ENCODE results near the gene CHIT1.

Gene CHIT1

GRCh38 chr1:203178821-203179666 is 50.4 kb downstream of the CHIT1 start:
- Histone ChIP-seq H4K8ac (ENCODE audit: low read depth, low read length) (no peak overlapping the region), H3K27ac (replicated peaks; ENCODE audit: low read length) (no peak overlapping the region), H3K36me3 (replicated peaks in 1 of 2; ENCODE audit: control insufficient read depth in 2 of 2, insufficient read depth in 2 of 2, low read length in 2 of 2) (no peaks in the 10 kb centered on the region), H4K91ac (ENCODE audit: low read depth, low read length, poor library complexity) (no peak overlapping the region), H2AK5ac (ENCODE audit: low read depth, low read length) (peak overlapping the region; percentile 85), H3K14ac (ENCODE audit: low read length) (peak overlapping the region; percentile 22), H3K4me2 (ENCODE audit: insufficient read depth, low read length, poor library complexity, severe bottlenecking) (no peak overlapping the region), H3K27me3 (ENCODE audit: control insufficient read depth in 3 of 3, insufficient read depth in 3 of 3, low read depth in 1 of 3, low read length in 3 of 3) (peaks cover 0 to 9% (median 0%) of the 10 kb centered on the region in 3 experiments), H2BK5ac (ENCODE audit: low read length) (no peak overlapping the region), H3K9ac (ENCODE audit: low read depth, low read length, poor library complexity) (no peak overlapping the region), H2BK12ac (ENCODE audit: low read length) (peak overlapping the region; percentile 68), H3K79me1 (ENCODE audit: low read depth, low read length) (no peaks in the 10 kb centered on the region), H2AFZ (ENCODE audit: low read length) (no peak overlapping the region), H2BK15ac (ENCODE audit: low read length) (peak overlapping the region; percentile 90), H3K4ac (ENCODE audit: low read length) (no peak overlapping the region), H3K23ac (ENCODE audit: low read depth, low read length, poor library complexity) (no peak overlapping the region), H3K4me1 (ENCODE audit: control insufficient read depth in 2 of 2, insufficient read depth in 1 of 2, low read depth in 1 of 2, low read length in 2 of 2) (peaks cover 17 to 34% of the 10 kb centered on the region in 2 donors), H3K18ac (ENCODE audit: low read length) (peak overlapping the region; percentile 86), H3K4me3 (ENCODE audit: low read length in 2 of 2) (no peak overlapping the region), H2BK120ac (ENCODE audit: low read depth, low read length) (peak overlapping the region; percentile 73), H3K9me3 (replicated peaks in 1 of 2; ENCODE audit: control insufficient read depth in 2 of 2, insufficient read depth in 1 of 2, low read depth in 1 of 2, low read length in 2 of 2) (no peaks in the 10 kb centered on the region)
- no peak for DNase-seq (ENCODE audit: low spot score)
- WGBS, 2 donors (ENCODE audit: extremely low coverage in 2 of 2, insufficient read length in 2 of 2, insufficient replicate concordance in 1 of 2): no CpG with 5 or more reads among the region's 14 CpGs

GRCh38 chr1:203178083-203178482 is 51.4 kb downstream of the CHIT1 start:
- H2BK12ac ChIP-seq (ENCODE audit: low read length): no peak overlapping the region
- WGBS, 2 donors (ENCODE audit: extremely low coverage in 2 of 2, insufficient read length in 2 of 2, insufficient replicate concordance in 1 of 2): no CpG with 5 or more reads among the region's 5 CpGs
- H3K14ac ChIP-seq (ENCODE audit: low read length): no peak overlapping the region
- H3K9ac ChIP-seq (ENCODE audit: low read depth, low read length, poor library complexity): no peak overlapping the region
- no peak overlapping the region for H4K8ac ChIP-seq (ENCODE audit: low read depth, low read length)
- no peak overlapping the region for H3K23ac ChIP-seq (ENCODE audit: low read depth, low read length, poor library complexity)
- peak overlapping the region; percentile 19 for H2AFZ ChIP-seq (ENCODE audit: low read length)
- peak; percentile 45 for DNase-seq (ENCODE audit: low spot score)
- peak overlapping the region; percentile 16 for H3K27ac ChIP-seq (replicated peaks; ENCODE audit: low read length)
- H2BK15ac ChIP-seq (ENCODE audit: low read length): no peak overlapping the region
- H2BK5ac ChIP-seq (ENCODE audit: low read length): no peak overlapping the region
- H3K36me3 ChIP-seq (replicated peaks in 1 of 2; ENCODE audit: control insufficient read depth in 2 of 2, insufficient read depth in 2 of 2, low read length in 2 of 2): no peaks in the 10 kb centered on the region
- H2BK120ac ChIP-seq (ENCODE audit: low read depth, low read length): no peak overlapping the region
- no peak overlapping the region for H4K91ac ChIP-seq (ENCODE audit: low read depth, low read length, poor library complexity)
- no peak overlapping the region for H3K4me2 ChIP-seq (ENCODE audit: insufficient read depth, low read length, poor library complexity, severe bottlenecking)
- no peaks in the 10 kb centered on the region for H3K79me1 ChIP-seq (ENCODE audit: low read depth, low read length)
- no peaks in the 10 kb centered on the region for H3K9me3 ChIP-seq (replicated peaks in 1 of 2; ENCODE audit: control insufficient read depth in 2 of 2, insufficient read depth in 1 of 2, low read depth in 1 of 2, low read length in 2 of 2)
- no peak overlapping the region for H3K4me3 ChIP-seq (ENCODE audit: low read length in 2 of 2)
- H2AK5ac ChIP-seq (ENCODE audit: low read depth, low read length): no peak overlapping the region
- no peak overlapping the region for H3K18ac ChIP-seq (ENCODE audit: low read length)
- peaks cover 0 to 9% (median 0%) of the 10 kb centered on the region in 3 experiments for H3K27me3 ChIP-seq (ENCODE audit: control insufficient read depth in 3 of 3, insufficient read depth in 3 of 3, low read depth in 1 of 3, low read length in 3 of 3)
- H3K4me1 ChIP-seq (ENCODE audit: control insufficient read depth in 2 of 2, insufficient read depth in 1 of 2, low read depth in 1 of 2, low read length in 2 of 2): peaks cover 17 to 34% of the 10 kb centered on the region in 2 donors
- no peak overlapping the region for H3K4ac ChIP-seq (ENCODE audit: low read length)

GRCh38 chr1:203177470-203178039 is 51.9 kb downstream of the CHIT1 start:
- Histone ChIP-seq H2AFZ (ENCODE audit: low read length) (peak overlapping the region; percentile 19), H4K8ac (ENCODE audit: low read depth, low read length) (no peak overlapping the region), H3K36me3 (replicated peaks in 1 of 2; ENCODE audit: control insufficient read depth in 2 of 2, insufficient read depth in 2 of 2, low read length in 2 of 2) (no peaks in the 10 kb centered on the region), H3K4ac (ENCODE audit: low read length) (no peak overlapping the region), H3K9ac (ENCODE audit: low read depth, low read length, poor library complexity) (no peak overlapping the region), H2BK12ac (ENCODE audit: low read length) (no peak overlapping the region), H3K4me2 (ENCODE audit: insufficient read depth, low read length, poor library complexity, severe bottlenecking) (no peak overlapping the region), H4K91ac (ENCODE audit: low read depth, low read length, poor library complexity) (no peak overlapping the region), H3K4me1 (ENCODE audit: control insufficient read depth in 2 of 2, insufficient read depth in 1 of 2, low read depth in 1 of 2, low read length in 2 of 2) (peaks cover 17 to 36% of the 10 kb centered on the region in 2 donors), H3K14ac (ENCODE audit: low read length) (no peak overlapping the region), H2BK5ac (ENCODE audit: low read length) (no peak overlapping the region), H3K23ac (ENCODE audit: low read depth, low read length, poor library complexity) (no peak overlapping the region), H2BK120ac (ENCODE audit: low read depth, low read length) (no peak overlapping the region), H2AK5ac (ENCODE audit: low read depth, low read length) (no peak overlapping the region), H3K9me3 (replicated peaks in 1 of 2; ENCODE audit: control insufficient read depth in 2 of 2, insufficient read depth in 1 of 2, low read depth in 1 of 2, low read length in 2 of 2) (no peaks in the 10 kb centered on the region), H3K27ac (replicated peaks; ENCODE audit: low read length) (peak overlapping the region; percentile 8), H3K79me1 (ENCODE audit: low read depth, low read length) (no peaks in the 10 kb centered on the region), H2BK15ac (ENCODE audit: low read length) (no peak overlapping the region), H3K27me3 (ENCODE audit: control insufficient read depth in 3 of 3, insufficient read depth in 3 of 3, low read depth in 1 of 3, low read length in 3 of 3) (peaks cover 0 to 9% (median 0%) of the 10 kb centered on the region in 3 experiments), H3K4me3 (ENCODE audit: low read length in 2 of 2) (no peak overlapping the region), H3K18ac (ENCODE audit: low read length) (peak overlapping the region; percentile 16)
- WGBS, 2 donors (ENCODE audit: extremely low coverage in 2 of 2, insufficient read length in 2 of 2, insufficient replicate concordance in 1 of 2): no CpG with 5 or more reads among the region's 9 CpGs
- DNase-seq (ENCODE audit: low spot score): no peak

- Histone ChIP-seq H2BK120ac (ENCODE audit: low read depth, low read length) (no peak overlapping the region), H3K27ac (replicated peaks; ENCODE audit: low read length) (no peak overlapping the region), H3K9ac (ENCODE audit: low read depth, low read length, poor library complexity) (no peak overlapping the region), H2AK5ac (ENCODE audit: low read depth, low read length) (no peak overlapping the region), H2BK12ac (ENCODE audit: low read length) (no peak overlapping the region), H3K27me3 (ENCODE audit: control insufficient read depth in 3 of 3, insufficient read depth in 3 of 3, low read depth in 1 of 3, low read length in 3 of 3) (peaks cover 0 to 9% (median 0%) of the 10 kb centered on the region in 3 experiments), H3K9me3 (replicated peaks in 1 of 2; ENCODE audit: control insufficient read depth in 2 of 2, insufficient read depth in 1 of 2, low read depth in 1 of 2, low read length in 2 of 2) (no peaks in the 10 kb centered on the region), H3K4me1 (ENCODE audit: control insufficient read depth in 2 of 2, insufficient read depth in 1 of 2, low read depth in 1 of 2, low read length in 2 of 2) (peaks cover 17 to 35% of the 10 kb centered on the region in 2 donors), H3K79me1 (ENCODE audit: low read depth, low read length) (no peaks in the 10 kb centered on the region), H3K4ac (ENCODE audit: low read length) (no peak overlapping the region), H2BK5ac (ENCODE audit: low read length) (no peak overlapping the region), H2BK15ac (ENCODE audit: low read length) (no peak overlapping the region), H3K36me3 (replicated peaks in 1 of 2; ENCODE audit: control insufficient read depth in 2 of 2, insufficient read depth in 2 of 2, low read length in 2 of 2) (no peaks in the 10 kb centered on the region), H4K91ac (ENCODE audit: low read depth, low read length, poor library complexity) (no peak overlapping the region), H3K4me3 (ENCODE audit: low read length in 2 of 2) (no peak overlapping the region), H3K18ac (ENCODE audit: low read length) (no peak overlapping the region), H3K4me2 (ENCODE audit: insufficient read depth, low read length, poor library complexity, severe bottlenecking) (no peak overlapping the region), H4K8ac (ENCODE audit: low read depth, low read length) (no peak overlapping the region), H2AFZ (ENCODE audit: low read length) (no peak overlapping the region), H3K23ac (ENCODE audit: low read depth, low read length, poor library complexity) (no peak overlapping the region), H3K14ac (ENCODE audit: low read length) (no peak overlapping the region)
- no CpG with 5 or more reads among the region's 6 CpGs for WGBS, 2 donors (ENCODE audit: extremely low coverage in 2 of 2, insufficient read length in 2 of 2, insufficient replicate concordance in 1 of 2)
- DNase-seq (ENCODE audit: low spot score): no peak
Measured at GRCh38 chr1:203177036-203177405, 52.5 kb downstream of the CHIT1 start.

Measured in neuronal stem cell (in vitro differentiated cells).